Cardiac septum (tissue), 1 donor: ENCODE results near the gene MAVS. TPM values are rescaled to one million over a fixed set of nuclear protein-coding genes. Genes with fewer than 3 reads are reported as not detected.
"Not testable (repeated sequence)": the region's sequence is repeated elsewhere in the genome, so short reads cannot be mapped to it uniquely, and the experiment has no call there.

ENCODE experiments used
- DNase-seq: peaks from one replicate; pipeline ENCODE4 v3.0.0-alpha.2; 2020; ENCODE audit warnings: low spot score
- intact Hi-C: fragments of 100-400 bp; cut with DNase I; formaldehyde crosslinking; loops from one replicate; pipeline ENCODE4 v1.14.0; 2022
- total RNA-seq: library from RNA; stranded (reverse); fragmentation: NEBNext Ultra II Directional; extraction: Animal tissue kit (Norgen Biotek cat#: 25700); gene quantifications from one replicate; pipeline ENCODE4 v1.2.1, GENCODE V29; 2021
- donor health status: DM: no; HTN: no; CAD: no.

The MAVS gene
- total RNA-seq, 1 donor from 2014 or later: 39.5 TPM

- intact Hi-C loops: no loop called here
- DNase-seq: no peak
These were observed 54.5 kb downstream of the MAVS start for GRCh38 chr20:3901028-3901705.

- intact Hi-C loops: no loop called here
- no peak for DNase-seq
These were observed 55.2 kb downstream of the MAVS start for GRCh38 chr20:3901706-3902440.

- intact Hi-C loops: no loop called here
- no peak for DNase-seq
These were observed 55.8 kb downstream of the MAVS start for GRCh38 chr20:3902446-3902845.

- intact Hi-C loops: no loop called here
- DNase-seq: no peak
These were observed 57.6 kb downstream of the MAVS start for GRCh38 chr20:3904224-3904623.

- no peak for DNase-seq
- intact Hi-C loops: no loop called here
These were observed 58.2 kb downstream of the MAVS start for GRCh38 chr20:3904857-3905256.

- intact Hi-C loops: not testable (repeated sequence)
These were observed 60.4 kb downstream of the MAVS start for GRCh38 chr20:3906744-3907721.

GRCh38 chr20:3908667-3909066 lies 62.0 kb downstream of the MAVS start:
- no peak for DNase-seq
- intact Hi-C loops: no loop called here

More at GRCh38 chr20:3906744-3907721, 60.4 kb downstream of the MAVS start:
- DNase-seq: not testable (repeated sequence)

- intact Hi-C loops: no loop called here
- no peak for DNase-seq
These were observed 63.3 kb downstream of the MAVS start for GRCh38 chr20:3909952-3910366.

- intact Hi-C loops: no loop called here
- no peak for DNase-seq
These were observed 64.2 kb downstream of the MAVS start for GRCh38 chr20:3910853-3911252.

- intact Hi-C loops: no loop called here
- no peak for DNase-seq
These were observed 65.3 kb downstream of the MAVS start for GRCh38 chr20:3911956-3912355.

GRCh38 chr20:3914446-3914845 lies 67.8 kb downstream of the MAVS start:
- no peak for DNase-seq

GRCh38 chr20:3915691-3916090 lies 69.1 kb downstream of the MAVS start:
- DNase-seq: no peak
- intact Hi-C loops: no loop called here

More at GRCh38 chr20:3914446-3914845, 67.8 kb downstream of the MAVS start:
- intact Hi-C loops: no loop called here

- DNase-seq: no peak
- intact Hi-C loops: no loop called here
These were observed 69.7 kb downstream of the MAVS start for GRCh38 chr20:3916364-3916763.

- intact Hi-C loops: no loop called here
These were observed 72.7 kb downstream of the MAVS start for GRCh38 chr20:3919352-3919751.

GRCh38 chr20:3922223-3922982 lies 75.8 kb downstream of the MAVS start:
- DNase-seq: no peak
- intact Hi-C loops: no loop called here

More at GRCh38 chr20:3919352-3919751, 72.7 kb downstream of the MAVS start:
- DNase-seq: no peak

- intact Hi-C loops: no loop called here
- DNase-seq: no peak
These were observed 76.3 kb downstream of the MAVS start for GRCh38 chr20:3922983-3923339.

GRCh38 chr20:3923818-3924217 lies 77.2 kb downstream of the MAVS start:
- intact Hi-C loops: no loop called here
- DNase-seq: no peak

GRCh38 chr20:3924304-3925112 lies 77.9 kb downstream of the MAVS start:
- intact Hi-C loops: no loop called here
- DNase-seq: no peak
